Stimulated activated CD4-positive, alpha-beta T cell treated with anti-CD3 and anti-CD28 coated beads, Interleukin-15, amount 100 ng/mL, for 24 hours (primary cell): ENCODE data around the gene KCNK1.
A peak's percentile ranks its signal among the peaks of the same experiment; 100 is the strongest.

Experiments
- DNase-seq: peaks from one replicate; pipeline ENCODE4 v3.0.0-alpha.2; 2020

KCNK1 gene

DNA sequence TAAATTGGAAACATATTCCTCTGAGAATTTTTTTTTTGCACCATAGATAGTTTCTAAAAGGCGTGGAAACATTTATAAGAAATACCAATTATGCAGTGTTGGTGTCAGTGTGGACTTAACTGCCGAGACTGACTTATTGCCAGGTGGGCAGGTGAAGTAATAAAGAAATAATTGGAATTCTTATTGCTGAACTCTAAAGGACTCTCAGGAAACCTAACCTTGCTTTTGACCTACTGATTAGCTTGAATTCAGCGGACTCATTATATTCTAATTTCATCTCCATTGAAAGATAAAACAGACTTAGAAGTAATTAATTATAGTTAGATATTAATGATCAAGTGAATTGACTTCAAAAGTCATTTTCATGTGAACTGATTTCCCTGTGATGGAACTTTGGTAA is 26.3 kb downstream of the KCNK1 start:
- DNase-seq = no peak

DNA sequence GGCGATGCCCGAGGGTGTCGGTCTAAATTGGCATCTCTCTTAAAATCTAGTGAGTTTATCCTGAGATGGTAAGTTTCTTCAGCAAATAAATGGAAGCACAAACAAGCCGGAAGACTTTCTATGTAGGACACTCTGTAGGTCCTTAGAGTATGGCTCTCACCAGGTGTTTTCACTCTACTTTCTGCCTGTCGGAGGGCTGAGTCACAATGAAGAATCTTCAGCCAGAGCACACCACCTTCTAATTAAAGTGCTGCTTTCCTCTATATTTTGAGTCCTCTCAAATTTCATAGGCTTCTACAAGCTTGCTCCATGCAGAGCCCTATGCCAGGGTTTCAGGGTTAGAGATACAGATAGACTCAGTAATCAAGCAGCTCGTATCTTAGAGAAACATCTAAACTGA is 27.1 kb downstream of the KCNK1 start:
- DNase-seq = no peak

DNA sequence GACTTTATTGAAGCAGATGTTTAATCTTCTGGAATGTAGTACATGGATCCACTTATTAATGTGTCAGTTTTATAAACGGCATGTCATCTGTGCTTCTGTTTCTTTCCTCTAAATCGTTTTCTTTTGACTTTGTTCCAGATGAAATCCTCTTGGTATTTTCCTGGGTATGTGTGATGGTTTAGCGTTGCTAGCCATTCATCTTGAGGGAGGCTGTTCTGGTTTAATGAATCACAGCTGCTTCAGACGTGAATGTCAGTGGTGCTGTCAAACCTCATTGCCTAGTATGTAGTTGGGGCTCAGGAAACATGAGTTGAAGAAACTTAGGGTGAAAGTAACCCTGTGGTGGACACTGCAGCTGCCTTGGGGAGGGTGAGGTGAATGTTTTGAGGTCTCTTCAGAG is 33.2 kb downstream of the KCNK1 start:
- DNase-seq = no peak

DNA sequence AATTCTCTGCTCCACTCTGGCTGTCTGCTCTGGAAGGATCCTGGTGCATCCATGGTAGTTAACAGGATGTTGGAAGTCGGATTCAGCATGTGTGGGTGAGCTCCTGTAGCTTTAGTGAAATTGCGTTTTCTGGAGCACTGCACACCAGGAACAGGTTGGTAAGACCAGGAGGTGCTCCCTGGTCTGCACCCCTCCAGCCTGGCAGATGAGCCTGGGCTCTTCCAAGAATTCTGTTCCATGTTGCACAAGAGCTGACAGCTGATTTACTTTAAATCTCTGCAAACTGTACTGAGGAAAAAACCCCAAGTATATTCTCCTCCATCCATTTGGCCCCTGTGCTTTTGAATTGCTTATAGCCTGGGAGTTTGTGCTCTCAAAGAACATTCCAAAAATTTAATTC is 33.7 kb downstream of the KCNK1 start:
- DNase-seq = no peak

DNA sequence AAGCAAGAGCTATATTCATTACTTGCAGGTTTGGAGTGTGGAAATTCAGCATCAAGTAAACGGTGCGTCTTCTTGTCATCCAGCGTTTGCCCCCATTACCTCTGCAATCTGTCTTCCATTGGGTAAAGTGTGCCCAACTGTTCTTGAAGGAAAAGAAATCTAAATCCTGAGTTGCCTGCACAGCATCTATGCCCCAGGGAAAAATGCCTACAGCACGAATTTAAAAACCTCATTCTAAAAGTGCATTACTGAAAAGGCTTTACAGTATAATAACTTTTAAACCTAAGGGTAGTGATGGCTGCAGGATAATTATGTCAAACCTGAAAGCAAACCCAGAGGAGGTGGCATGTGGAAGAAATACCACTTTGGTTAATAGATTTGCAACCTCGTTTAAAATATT is 37.2 kb downstream of the KCNK1 start:
- no peak for DNase-seq

DNA sequence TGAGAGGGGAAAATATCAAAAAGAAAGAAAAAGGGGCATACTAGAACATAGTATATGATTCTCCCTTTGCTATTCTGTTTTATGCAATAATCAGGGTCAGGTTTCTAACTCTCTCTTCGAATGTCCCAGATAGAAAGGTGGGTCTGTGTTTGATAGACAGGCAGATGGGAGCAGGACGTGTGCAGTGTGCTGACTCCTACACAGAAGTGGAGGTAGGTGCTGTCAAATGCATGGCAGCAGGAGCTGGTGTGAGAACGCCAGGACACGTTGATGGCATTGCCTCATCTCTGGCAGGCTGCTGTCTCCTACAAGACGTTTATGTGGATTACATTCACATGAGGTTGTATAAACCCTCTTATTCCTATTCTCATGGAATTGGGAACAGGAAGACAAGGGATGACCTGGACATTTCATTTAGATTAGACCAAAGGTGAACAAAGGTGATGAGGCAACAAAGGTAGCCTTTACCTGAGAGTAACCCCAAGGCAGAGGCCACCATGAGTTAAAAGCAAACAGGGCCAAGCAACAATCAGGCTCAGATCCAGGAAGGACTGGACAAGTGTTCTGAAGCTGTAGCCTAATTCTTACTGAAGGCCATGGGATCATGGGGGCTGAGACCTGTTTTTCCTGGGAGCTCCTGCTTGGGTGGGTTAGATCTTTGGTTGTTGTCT is 37.8 kb downstream of the KCNK1 start:
- no peak for DNase-seq

DNA sequence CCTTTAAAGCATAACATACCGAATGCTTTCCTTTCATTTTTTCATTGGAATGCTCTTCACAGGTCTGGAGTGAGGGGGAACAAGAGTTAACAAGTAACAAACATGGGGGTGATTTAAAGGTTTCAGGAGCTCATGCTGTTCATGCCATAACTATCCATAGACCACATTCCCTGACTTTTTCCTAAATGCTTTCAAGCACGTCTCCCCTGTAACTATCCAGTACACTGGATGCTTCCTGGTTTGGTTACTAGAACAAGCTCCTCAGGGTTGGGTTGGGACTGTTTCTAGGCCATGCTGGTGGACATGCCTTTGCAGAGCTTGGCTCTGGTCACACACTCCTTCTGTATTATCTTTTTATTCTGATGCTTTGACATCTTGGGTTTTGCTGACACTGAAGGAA is 38.6 kb downstream of the KCNK1 start:
- DNase-seq = no peak

DNA sequence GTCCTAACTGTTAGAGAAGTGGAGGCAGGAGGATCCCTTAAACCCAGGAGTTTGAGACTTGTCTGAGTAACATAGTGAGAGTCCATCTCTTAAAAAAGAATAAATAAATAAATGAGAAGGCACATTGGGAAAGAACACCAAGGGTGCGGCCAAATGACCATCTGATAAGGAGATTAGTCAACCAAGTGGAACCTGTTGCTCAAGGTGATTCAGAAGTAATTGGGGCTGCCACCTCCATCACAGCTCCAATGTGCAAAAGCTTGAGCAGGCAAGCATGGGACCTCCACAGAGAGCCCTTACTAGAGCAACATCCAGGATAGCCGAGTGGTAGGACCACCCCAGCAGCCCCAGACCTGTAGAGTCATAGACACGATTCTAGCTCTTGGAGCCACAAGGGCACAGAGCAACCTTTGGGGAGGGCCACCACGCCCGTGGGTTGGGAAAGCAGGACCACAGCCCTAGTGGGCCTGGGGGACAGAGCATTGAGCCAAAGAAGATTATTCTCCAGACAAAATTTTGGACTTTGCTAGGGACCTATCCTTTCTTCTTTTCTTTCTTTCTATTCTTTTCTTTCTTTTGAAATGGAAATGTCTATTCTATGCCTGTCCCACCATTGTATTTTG is 40.9 kb downstream of the KCNK1 start:
- no peak for DNase-seq

DNA sequence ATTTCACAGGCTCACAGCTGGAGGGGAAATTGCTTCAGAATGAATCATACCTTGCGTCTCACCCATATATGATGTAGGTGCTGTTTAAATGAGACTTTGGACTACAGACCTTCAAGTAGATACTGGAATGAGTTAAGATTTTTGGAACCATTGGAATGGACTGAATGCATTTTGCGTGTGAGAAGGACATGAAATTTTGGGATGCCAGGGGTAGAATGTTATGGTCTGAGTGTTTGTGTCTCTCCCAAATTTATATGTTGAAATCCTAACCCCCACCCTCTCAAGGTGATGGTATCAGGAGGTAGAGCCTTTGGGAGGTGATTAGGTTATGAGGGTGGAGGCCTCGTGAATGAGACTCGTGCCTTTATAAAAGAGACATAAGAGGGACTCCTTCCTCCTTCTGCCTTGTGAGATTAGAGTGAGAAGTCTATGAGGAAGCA is 41.4 kb downstream of the KCNK1 start:
- no peak for DNase-seq

DNA sequence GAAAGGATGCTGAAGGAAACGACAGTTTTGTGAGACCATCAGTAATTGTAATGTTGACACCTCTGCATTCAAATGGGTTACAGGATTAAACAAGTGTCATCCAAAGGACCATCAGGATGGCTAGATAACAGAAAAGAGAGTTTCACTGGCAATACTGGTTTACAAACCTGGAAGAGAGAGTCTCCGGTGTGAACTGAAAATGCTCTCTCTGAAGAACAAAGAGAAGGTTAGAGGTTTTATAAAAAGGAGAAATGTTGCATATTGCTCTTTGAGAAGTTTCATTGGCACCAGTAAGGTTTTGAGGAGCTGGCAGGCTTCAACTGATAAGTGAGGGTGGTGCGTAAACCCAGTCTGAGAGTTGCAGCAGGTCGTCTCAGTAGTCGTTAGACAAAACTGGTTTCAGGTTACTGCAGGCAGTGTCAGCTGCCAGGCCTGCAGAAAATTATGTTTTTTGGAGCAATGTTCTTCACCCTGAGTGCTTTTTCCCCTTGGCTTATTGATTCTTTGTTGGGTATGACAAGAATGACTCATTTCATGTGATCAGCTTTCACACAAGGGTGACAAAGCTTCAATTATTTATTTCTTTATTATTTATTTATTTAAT is 42.2 kb downstream of the KCNK1 start:
- DNase-seq = no peak

DNA sequence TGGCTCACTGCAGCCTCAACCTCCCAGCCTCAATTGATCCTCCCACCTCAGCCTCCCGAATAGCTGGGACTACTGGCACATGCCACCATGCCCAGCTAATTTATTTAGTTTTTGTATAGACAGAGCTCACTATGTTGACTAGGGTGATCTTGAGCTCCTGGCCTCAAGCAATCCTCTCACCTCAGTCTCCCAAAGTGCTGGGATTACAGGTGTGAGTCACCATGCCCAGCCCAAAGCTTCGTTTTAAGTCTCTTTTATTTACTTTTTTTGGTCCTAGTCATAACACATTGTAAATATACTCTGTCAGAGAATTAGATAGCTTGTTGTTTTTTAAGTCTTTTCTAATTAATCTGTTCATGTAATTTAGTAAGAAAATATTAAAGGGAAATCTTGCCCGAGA is 42.8 kb downstream of the KCNK1 start:
- no peak for DNase-seq

DNA sequence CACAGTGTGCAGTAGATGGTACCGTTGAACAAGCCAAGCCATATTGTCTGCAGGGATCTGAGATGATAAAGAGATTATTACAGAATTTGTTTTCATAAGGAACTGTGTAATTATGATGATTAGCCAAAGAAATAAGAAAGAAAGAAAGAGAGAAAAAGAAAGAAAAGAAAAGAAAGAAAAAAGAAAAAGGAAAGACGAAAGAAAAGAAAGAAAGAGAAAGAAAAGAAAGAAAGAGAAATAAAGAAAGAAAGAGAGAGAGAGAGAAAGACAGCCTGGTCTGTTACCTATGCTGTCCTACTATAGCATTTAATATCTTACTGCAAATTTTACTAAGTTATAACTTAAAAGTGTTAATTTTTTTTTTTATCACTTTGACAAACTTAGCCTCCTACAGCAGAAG is 43.6 kb downstream of the KCNK1 start:
- no peak for DNase-seq

DNA sequence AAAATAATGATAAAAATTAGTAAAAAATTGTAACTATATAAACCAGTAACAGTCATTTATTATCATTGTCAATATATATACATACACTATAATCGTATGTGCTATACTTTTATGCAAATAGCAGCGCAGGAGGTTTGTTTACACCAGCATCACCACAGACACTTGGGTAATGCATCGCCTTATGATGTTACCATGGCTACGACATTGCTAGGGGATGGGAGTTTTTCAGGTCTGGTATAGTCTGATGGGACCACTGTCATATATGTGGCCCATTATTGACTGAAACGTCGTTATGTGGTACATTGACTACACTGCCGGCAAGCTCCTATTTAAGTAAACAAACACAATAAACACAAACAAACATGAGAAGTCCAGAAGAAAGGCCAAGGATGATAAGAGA is 45.6 kb downstream of the KCNK1 start:
- DNase-seq = no peak

DNA sequence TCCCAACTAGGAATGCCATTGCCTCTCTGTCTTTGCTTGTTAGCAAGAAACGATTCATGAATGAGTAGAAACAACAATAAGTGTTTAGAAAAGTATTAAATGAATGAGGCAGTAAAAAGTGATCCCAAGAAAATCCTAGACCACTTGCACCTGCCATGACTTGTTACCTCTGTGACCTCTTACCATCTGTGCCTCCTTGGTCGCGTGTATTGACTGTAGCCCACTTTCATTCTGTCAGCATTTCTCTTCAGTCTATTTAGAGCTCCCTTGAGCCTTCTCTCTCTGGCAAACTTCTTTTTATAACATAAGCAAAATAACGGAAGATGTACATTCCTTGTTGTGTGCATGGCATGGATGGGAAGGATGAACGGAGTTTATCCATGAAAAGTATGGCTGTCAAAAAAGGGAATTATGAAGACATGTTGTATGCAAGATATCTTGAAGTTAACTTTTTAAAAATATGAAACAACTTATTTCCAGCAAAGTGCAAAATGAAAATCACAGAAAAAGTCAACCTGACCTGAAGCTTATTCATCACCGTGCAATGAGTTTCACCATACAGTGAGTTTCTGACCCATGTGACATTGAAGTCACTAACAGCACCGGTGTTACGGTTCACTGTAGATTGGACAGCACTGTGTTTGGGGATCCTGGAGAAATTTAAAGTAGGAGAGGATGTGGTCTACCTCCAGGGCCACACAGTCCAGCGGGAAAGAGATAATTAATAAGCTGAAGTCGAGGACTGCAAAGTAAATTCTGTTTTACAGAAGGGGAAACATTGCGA is 47.7 kb downstream of the KCNK1 start:
- DNase-seq = no peak

DNA sequence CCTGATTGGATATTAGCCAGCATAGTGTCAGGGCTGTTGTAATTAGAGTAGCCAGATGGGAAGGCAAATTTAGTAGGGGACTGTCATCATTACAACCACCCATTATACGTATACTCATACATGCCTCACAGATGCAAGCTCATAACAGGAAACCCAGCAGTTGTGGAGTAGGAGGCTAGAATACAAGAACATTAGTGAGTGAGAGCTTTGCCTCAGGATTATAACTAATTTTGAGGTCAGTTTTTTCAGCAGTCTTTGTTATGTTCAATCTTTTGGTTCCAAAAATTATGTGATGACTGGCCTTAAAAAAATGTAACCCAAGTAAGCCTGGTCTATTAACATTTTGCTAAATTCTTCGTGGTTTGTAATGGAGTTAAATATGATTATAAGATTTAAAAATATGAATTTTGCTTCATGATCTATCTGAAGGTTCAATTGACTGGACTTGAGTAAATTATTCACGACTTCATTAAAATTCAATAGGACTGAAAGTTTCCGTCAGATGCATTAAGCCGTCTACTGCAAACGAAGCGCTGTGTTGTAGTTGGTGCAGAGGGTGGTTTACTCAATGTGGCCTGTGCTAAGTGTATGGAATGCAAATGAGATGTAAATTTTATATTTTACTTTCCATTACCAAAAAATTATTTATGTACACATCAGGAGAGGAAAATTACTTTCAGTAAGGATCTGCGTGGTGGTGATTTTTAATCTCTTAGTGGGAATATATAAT is 48.8 kb downstream of the KCNK1 start:
- no peak for DNase-seq

DNA sequence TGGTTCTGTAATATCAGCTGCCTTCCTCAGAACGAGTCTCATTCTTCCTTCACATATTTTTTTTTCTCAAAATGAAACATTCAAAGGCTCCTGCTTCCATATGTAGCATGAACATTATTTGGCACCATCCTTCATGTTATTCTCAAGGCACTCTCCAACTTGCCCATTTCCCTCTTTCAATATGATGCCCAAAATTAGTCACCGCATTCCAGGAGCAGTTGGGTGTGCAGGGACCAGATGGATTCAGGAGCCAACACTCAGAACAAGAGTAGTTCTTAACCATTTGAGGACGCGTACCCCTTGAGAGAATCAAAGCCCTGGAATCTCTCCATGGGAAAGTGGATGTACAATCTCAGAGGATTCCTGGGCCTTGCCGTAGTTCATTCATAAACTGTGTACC is 50.3 kb downstream of the KCNK1 start:
- no peak for DNase-seq

DNA sequence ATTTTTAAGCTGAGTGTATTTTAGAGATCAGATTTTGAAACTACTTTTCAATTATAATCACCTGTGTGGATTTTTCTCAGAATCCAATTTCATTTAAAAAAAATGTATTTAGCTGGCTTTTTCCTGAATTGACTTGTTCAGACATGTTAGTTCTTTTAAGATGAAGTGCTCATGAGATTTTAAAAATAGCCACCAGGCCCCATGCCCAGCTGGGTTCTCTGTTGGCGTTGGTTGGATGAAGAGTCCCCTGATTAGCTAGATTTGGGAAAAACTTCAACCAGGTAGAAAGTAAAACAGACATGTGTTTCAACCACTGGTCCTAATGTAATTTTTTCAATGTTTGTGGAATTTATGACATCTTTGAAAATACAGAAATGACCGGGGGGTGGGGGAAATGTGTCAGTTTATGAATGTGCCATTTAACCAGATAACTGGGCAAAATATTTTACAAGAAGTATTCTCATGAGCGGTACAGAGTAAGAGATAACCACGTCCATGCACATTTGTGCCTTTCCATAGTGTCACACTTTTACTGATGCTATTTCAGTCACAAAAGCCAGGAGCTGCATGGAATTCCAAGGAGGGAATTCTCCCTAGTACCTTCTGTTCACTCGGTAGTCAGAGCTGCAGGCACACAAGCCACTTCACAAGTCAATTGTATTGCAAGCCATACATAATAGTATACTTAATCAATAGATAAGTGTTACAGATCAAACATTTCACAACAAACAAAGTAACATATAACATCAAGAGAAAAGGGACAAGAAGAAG is 51.1 kb downstream of the KCNK1 start:
- DNase-seq = no peak

DNA sequence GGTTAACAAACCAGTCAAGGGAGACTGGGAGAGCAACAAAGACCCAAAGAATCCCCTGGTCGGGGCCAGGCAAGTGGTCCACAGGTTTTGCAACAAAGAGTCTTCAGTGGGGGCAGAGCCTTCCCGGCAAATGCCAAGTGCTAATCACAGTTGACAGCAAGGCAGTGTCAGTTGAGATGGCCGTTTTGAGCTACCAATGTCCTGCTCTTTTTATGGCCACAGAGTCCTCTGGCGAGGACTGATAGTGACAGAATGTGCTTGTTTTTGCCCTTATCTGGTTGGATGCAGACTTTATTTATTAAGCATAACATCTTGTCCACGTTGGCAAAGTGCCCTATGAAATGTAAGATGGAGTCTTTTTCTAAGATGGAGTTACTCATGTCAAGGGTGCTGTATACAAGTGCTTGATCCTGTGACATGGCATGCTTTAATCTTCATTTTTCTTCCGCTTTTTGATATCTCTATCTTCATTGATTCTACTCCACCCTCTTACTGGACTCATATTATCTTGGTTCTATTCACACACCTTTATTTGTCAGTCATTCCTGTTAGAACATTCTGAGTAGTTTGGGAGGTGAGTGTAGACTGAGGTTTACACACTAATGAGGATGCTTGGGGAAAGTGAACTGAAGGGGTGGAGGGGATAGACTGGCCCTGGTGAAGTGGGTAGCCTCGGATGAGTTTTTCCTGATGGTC is 51.8 kb downstream of the KCNK1 start:
- DNase-seq = no peak

DNA sequence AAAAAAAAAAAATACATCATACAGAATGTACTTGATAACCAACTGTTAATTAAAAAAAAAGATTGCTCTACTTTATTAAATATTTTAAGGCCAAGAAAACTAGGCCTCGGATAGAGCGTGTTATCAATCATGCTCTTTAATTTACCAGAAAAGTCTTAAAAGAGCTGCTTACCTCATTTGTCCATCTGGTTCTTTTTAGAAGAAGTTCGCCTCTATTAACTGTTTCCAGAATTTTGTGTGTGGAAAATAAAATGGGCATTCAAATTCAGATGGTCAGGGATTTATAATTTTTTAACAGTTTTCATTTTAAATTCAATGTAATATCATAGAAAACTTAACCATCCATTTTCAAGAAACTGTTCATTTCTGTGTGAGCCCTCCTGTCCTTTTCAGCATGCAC is 53.8 kb downstream of the KCNK1 start:
- DNase-seq = no peak

DNA sequence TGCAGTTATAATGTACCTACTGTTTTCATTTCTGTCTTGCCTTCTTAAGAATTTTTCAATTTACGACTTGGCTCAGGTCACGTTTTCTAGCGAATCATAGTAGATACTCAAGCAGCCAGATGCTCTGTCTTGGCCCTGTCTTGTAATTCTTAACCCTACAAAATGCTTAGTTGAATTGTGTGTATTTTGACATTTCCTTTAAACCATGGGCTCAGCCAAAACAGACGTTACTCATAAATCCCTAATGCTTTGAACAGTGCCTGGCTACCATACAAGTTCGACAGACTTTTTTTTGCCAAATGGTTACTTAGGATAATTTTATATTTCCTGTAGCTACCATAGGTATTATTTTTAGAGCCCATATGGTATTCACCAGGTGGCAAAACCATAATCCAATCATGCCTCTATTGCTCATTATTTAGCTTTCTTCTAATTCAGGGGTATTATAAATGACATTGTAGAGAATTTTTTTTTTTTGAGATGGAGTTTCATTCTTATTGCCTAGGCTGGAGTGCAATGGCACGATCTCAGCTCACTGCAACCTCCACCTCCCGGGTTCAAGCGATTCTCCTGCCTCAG is 54.3 kb downstream of the KCNK1 start:
- DNase-seq = no peak

DNA sequence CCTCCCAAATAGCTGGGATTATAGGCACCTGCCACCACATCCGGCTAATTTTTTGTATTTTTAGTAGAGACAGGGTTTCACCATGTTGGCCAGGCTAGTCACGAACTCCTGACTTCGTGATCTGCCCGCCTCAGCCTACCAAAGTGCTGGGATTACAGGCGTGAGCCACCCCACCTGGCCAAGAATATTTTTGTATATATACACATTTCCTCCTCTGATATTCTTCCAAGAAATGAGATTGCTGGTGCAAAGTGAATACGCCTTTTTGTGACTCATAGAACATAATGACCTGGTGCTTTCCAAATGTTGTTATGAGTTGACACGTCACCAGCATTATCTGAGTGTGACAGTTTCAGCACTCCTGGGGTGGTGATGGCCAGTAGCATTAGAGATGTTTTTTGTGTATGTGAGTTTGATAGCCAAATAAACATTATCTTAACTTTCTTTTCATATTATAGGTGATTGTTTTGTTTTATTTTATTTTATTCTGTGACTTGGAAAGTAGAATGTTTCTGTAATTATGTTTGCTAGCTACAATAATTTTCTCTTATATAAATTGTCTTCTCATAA is 54.9 kb downstream of the KCNK1 start:
- DNase-seq = peak; percentile 2
